Measurements from ENCODE around the gene PRPF39. TPM values are rescaled to one million over a fixed set of nuclear protein-coding genes. Genes with fewer than 3 reads are reported as not detected.

The PRPF39 gene
- total and polyA plus RNA-seq, 4 donors = 3.1 to 25.1 (median 15.1) TPM

- H3K36me3 ChIP-seq (ENCODE audit: control insufficient read depth in 4 of 4, insufficient read depth in 3 of 4, low read depth in 1 of 4, low read length in 3 of 4) = peaks cover 5 to 34% (median 23%) of the 10 kb centered on the region in 4 donors
- H3K27ac ChIP-seq (ENCODE audit: low read depth in 1 of 2, low read length in 2 of 2) = no peak overlapping the region
- H3K4me1 ChIP-seq (ENCODE audit: control insufficient read depth in 4 of 4, insufficient read depth in 4 of 4, low read length in 3 of 4) = no peaks in the 10 kb centered on the region
- H3K27me3 ChIP-seq (ENCODE audit: control insufficient read depth in 4 of 4, insufficient read depth in 4 of 4, low read length in 3 of 4) = no peaks in the 10 kb centered on the region
- no peaks in the 10 kb centered on the region for H3K9me3 ChIP-seq (ENCODE audit: control insufficient read depth in 4 of 4, low read length in 3 of 4)
- DNase-seq (ENCODE audit: low spot score) = no peak
- TF ChIP-seq NR2F2 (IDR thresholded peaks at IDR 0.05) (no peak), SP1 (IDR thresholded peaks at IDR 0.05) (no peak), EGR1 (IDR thresholded peaks at IDR 0.05; ENCODE audit: low read depth in 2 of 2) (no peak), TAF1 (conservative IDR thresholded peaks at IDR 0.05) (no peak), ATF3 (IDR thresholded peaks at IDR 0.05) (no peak), HNF4A (conservative IDR thresholded peaks at IDR 0.05) (no peak), FOXA1 (IDR thresholded peaks at IDR 0.05) (no peak)
- H3K4me3 ChIP-seq (ENCODE audit: low read depth in 1 of 3, low read length in 3 of 3) = no peak overlapping the region
- no peak overlapping the region for H3K9ac ChIP-seq (ENCODE audit: low read depth in 1 of 2, low read length in 2 of 2)
- 98% methylated on average over 4 of the region's 4 CpGs for WGBS
Observed at GRCh38 chr14:45096218-45096617, 12.3 kb downstream of the PRPF39 start.

DNA sequence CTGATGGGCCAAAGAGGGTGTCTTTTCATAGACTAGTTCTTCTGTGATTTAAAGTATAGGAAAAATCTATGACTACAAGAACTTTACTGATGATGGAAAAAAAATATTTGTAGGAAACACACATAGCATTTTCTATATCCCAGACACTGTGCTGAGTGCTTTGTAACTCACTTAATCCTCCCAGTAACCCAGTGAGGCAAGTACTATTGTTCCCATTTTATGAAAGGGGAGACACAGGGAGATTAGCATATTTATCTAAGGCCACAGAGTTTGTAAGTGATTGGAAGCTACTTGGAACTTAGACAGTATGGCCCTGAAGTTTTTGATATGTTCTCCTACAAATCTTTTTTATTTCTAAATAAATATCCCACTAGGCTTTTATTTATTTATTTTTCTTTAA, 19.9 kb downstream of the PRPF39 start:
- Histone ChIP-seq H3K9me3 (ENCODE audit: control insufficient read depth in 4 of 4, low read length in 3 of 4) (no peaks in the 10 kb centered on the region), H3K4me1 (ENCODE audit: control insufficient read depth in 4 of 4, insufficient read depth in 4 of 4, low read length in 3 of 4) (no peaks in the 10 kb centered on the region), H3K4me3 (ENCODE audit: low read depth in 1 of 3, low read length in 3 of 3) (no peak overlapping the region), H3K9ac (ENCODE audit: low read depth in 1 of 2, low read length in 2 of 2) (no peak overlapping the region), H3K36me3 (ENCODE audit: control insufficient read depth in 4 of 4, insufficient read depth in 3 of 4, low read depth in 1 of 4, low read length in 3 of 4) (peaks cover 2 to 43% (median 25%) of the 10 kb centered on the region in 4 donors), H3K27me3 (ENCODE audit: control insufficient read depth in 4 of 4, insufficient read depth in 4 of 4, low read length in 3 of 4) (no peaks in the 10 kb centered on the region), H3K27ac (ENCODE audit: low read depth in 1 of 2, low read length in 2 of 2) (no peak overlapping the region)
- no peak for TF ChIP-seq JUND (IDR thresholded peaks at IDR 0.05)
- TF ChIP-seq, protein P1, sequence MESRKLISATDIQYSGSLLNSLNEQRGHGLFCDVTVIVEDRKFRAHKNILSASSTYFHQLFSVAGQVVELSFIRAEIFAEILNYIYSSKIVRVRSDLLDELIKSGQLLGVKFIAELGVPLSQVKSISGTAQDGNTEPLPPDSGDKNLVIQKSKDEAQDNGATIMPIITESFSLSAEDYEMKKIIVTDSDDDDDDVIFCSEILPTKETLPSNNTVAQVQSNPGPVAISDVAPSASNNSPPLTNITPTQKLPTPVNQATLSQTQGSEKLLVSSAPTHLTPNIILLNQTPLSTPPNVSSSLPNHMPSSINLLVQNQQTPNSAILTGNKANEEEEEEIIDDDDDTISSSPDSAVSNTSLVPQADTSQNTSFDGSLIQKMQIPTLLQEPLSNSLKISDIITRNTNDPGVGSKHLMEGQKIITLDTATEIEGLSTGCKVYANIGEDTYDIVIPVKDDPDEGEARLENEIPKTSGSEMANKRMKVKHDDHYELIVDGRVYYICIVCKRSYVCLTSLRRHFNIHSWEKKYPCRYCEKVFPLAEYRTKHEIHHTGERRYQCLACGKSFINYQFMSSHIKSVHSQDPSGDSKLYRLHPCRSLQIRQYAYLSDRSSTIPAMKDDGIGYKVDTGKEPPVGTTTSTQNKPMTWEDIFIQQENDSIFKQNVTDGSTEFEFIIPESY (IDR thresholded peaks at IDR 0.05) = no peak
- no peak for TF ChIP-seq YY1 (IDR thresholded peaks at IDR 0.05)
- DNase-seq (ENCODE audit: low spot score) = no peak

GRCh38 chr14:45104561-45104960, 20.6 kb downstream of the PRPF39 start:
- no peaks in the 10 kb centered on the region for H3K4me1 ChIP-seq (ENCODE audit: control insufficient read depth in 4 of 4, insufficient read depth in 4 of 4, low read length in 3 of 4)
- TF ChIP-seq GABPA (IDR thresholded peaks at IDR 0.05 in 1 of 2, conservative IDR thresholded peaks at IDR 0.05 in 1 of 2) = no peak
- no peak for TF ChIP-seq RAD21 (IDR thresholded peaks at IDR 0.05)
- no peak for TF ChIP-seq YY1 (IDR thresholded peaks at IDR 0.05)
- no peak for TF ChIP-seq NR2F2 (IDR thresholded peaks at IDR 0.05)
- H3K4me3 ChIP-seq (ENCODE audit: low read depth in 1 of 3, low read length in 3 of 3) = no peak overlapping the region
- no peaks in the 10 kb centered on the region for H3K9me3 ChIP-seq (ENCODE audit: control insufficient read depth in 4 of 4, low read length in 3 of 4)
- WGBS = 99% methylated on average over 1 of the region's 1 CpG
- H3K27me3 ChIP-seq (ENCODE audit: control insufficient read depth in 4 of 4, insufficient read depth in 4 of 4, low read length in 3 of 4) = no peaks in the 10 kb centered on the region
- no peak overlapping the region for H3K27ac ChIP-seq (ENCODE audit: low read depth in 1 of 2, low read length in 2 of 2)
- DNase-seq (ENCODE audit: low spot score) = no peak
- H3K36me3 ChIP-seq (ENCODE audit: control insufficient read depth in 4 of 4, insufficient read depth in 3 of 4, low read depth in 1 of 4, low read length in 3 of 4) = peaks cover 2 to 40% (median 27%) of the 10 kb centered on the region in 4 donors
- no peak overlapping the region for H3K9ac ChIP-seq (ENCODE audit: low read depth in 1 of 2, low read length in 2 of 2)

Data from liver (tissue), 9 donors.